OCI-LY3 (cell line): ENCODE results near the gene RGS16.

Experiments used
- H2AFZ ChIP-seq: fragments of 200-600, 300-600 bp; shearing (Covaris generic); 2 replicates; pipeline ENCODE4 v1.6.0; 2014; ENCODE audit warnings: antibody characterized with exemption, low read depth, low read length
- H3K27ac ChIP-seq: fragments of 200-600, 300-600 bp; sonication (generic); 2 replicates; pipeline ENCODE4 v1.5.1; 2014; ENCODE audit warnings: mild to moderate bottlenecking, low read length, moderate library complexity, mixed read lengths
- H3K27me3 ChIP-seq: fragments of 200-600, 300-600 bp; sonication (generic); 2 replicates; pipeline ENCODE4 v1.6.1; 2014; ENCODE audit warnings: low read depth, low read length, mixed read lengths
- H3K36me3 ChIP-seq: fragments of 200-600, 300-600 bp; sonication (generic); replicated peaks from 2 replicates; pipeline ENCODE3; 2014; ENCODE audit warnings: low read depth, low read length, mixed read lengths
- H3K4me1 ChIP-seq: fragments of 300-600, 200-600 bp; sonication (generic); 2 replicates; pipeline ENCODE4 v1.6.1; 2014; ENCODE audit warnings: low read length, mixed read lengths
- H3K4me2 ChIP-seq: fragments of 200-600, 300-600 bp; sonication (generic); 2 replicates; pipeline ENCODE4 v1.6.1; 2014; ENCODE audit warnings: low read length, mixed read lengths
- H3K4me3 ChIP-seq: fragments of 300-600, 200-600 bp; sonication (generic); 2 replicates; pipeline ENCODE4 v1.5.1; 2014; ENCODE audit warnings: antibody characterized with exemption, mild to moderate bottlenecking, low read length, moderate library complexity
- H3K79me2 ChIP-seq: fragments of 300-600, 200-600 bp; shearing (Covaris generic); 2 replicates; pipeline ENCODE4 v1.6.1; 2014; ENCODE audit warnings: mild to moderate bottlenecking, low read length, mixed read lengths
- H3K9ac ChIP-seq: fragments of 300-600, 200-600 bp; shearing (Covaris generic); 2 replicates; pipeline ENCODE4 v1.6.0; 2014; ENCODE audit warnings: mild to moderate bottlenecking, low read length, moderate library complexity
- H3K9me3 ChIP-seq: fragments of 200-600, 300-600 bp; shearing (Covaris generic); 2 replicates; pipeline ENCODE4 v1.6.1; 2014; ENCODE audit warnings: low read length, mixed read lengths; ENCODE audit not compliant: insufficient read depth
- H4K20me1 ChIP-seq: fragments of 200-600, 300-600 bp; sonication (generic); 2 replicates; pipeline ENCODE4 v1.6.1; 2016; ENCODE audit warnings: low read length, mixed read lengths; ENCODE audit not compliant: insufficient read depth
- EZH2phosphoT487 ChIP-seq: fragments of 200-600 bp; shearing (Covaris generic); IDR thresholded peaks from 2 replicates; pipeline ENCODE4 v1.6.1; 2018; ENCODE audit warnings: antibody characterized with exemption, mixed run types, low read depth
- TF ChIP-seq, protein P1 (sequence below): fragments of 200-600, 300-600 bp; sonication (generic); IDR thresholded peaks from 2 replicates; pipeline ENCODE4 v1.5.1; 2014; ENCODE audit warnings: antibody characterized with exemption, low read length, low read depth

Gene RGS16

DNA sequence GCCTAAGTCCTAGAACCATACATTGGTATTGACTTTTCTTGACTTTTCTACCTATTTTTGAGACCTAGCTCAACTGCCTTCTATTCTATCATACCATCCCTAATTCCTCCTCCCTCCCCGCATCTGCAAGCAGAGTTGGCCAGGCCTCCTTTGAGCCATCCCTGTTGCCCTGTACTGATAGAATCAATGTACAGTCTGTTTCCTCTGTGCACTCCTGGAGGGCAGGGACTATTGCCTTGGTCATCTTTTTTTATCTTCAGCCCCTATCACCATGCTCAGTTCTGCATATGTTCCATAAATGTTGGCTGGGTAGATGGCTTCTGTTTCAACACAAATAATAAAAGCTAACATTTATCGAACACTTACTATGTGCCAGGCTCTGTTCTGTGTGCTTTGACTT is 4.0 kb upstream of the RGS16 start:
- no peaks in the 10 kb centered on the region for H3K36me3 ChIP-seq
- peaks cover 13% of the 10 kb centered on the region for H3K27me3 ChIP-seq
- H3K4me2 ChIP-seq: no peak overlapping the region
- no peak overlapping the region for H2AFZ ChIP-seq
- no peaks in the 10 kb centered on the region for H4K20me1 ChIP-seq
- H3K4me1 ChIP-seq: peaks cover 28% of the 10 kb centered on the region
- H3K9me3 ChIP-seq: no peaks in the 10 kb centered on the region
- peaks cover 7% of the 10 kb centered on the region for H3K79me2 ChIP-seq
- no peak overlapping the region for H3K4me3 ChIP-seq
- no peak overlapping the region for H3K9ac ChIP-seq
- H3K27ac ChIP-seq: no peak overlapping the region
- TF ChIP-seq, protein P1, sequence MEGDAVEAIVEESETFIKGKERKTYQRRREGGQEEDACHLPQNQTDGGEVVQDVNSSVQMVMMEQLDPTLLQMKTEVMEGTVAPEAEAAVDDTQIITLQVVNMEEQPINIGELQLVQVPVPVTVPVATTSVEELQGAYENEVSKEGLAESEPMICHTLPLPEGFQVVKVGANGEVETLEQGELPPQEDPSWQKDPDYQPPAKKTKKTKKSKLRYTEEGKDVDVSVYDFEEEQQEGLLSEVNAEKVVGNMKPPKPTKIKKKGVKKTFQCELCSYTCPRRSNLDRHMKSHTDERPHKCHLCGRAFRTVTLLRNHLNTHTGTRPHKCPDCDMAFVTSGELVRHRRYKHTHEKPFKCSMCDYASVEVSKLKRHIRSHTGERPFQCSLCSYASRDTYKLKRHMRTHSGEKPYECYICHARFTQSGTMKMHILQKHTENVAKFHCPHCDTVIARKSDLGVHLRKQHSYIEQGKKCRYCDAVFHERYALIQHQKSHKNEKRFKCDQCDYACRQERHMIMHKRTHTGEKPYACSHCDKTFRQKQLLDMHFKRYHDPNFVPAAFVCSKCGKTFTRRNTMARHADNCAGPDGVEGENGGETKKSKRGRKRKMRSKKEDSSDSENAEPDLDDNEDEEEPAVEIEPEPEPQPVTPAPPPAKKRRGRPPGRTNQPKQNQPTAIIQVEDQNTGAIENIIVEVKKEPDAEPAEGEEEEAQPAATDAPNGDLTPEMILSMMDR: no peak
- no peak for TF ChIP-seq EZH2phosphoT487

DNA sequence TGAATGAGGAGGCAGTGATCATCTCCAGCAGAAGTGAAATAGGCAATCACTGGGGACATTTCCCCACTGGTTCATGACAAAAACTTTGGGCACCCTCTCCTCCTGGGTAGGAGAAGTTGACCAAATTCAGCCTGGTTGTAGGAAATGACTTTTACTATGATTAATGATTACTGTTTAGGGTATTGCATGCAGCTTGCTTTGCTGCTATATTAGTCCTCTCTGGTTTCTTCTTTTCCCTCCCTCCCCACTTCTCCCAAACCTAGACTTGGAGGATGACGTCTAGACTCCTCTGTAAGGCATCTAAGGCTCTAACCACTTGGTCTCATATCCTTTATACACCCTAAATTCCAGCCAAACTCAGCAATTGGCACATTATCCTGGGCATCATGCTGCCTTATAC is 3.4 kb upstream of the RGS16 start:
- Histone ChIP-seq H3K9me3 (no peaks in the 10 kb centered on the region), H3K36me3 (no peaks in the 10 kb centered on the region), H3K27ac (no peak overlapping the region), H3K4me2 (no peak overlapping the region), H3K79me2 (peaks cover 11% of the 10 kb centered on the region), H2AFZ (no peak overlapping the region), H3K4me1 (peaks cover 33% of the 10 kb centered on the region), H3K4me3 (no peak overlapping the region), H4K20me1 (no peaks in the 10 kb centered on the region), H3K9ac (no peak overlapping the region), H3K27me3 (peaks cover 13% of the 10 kb centered on the region)
- TF ChIP-seq, protein P1: no peak
- TF ChIP-seq EZH2phosphoT487: no peak

DNA sequence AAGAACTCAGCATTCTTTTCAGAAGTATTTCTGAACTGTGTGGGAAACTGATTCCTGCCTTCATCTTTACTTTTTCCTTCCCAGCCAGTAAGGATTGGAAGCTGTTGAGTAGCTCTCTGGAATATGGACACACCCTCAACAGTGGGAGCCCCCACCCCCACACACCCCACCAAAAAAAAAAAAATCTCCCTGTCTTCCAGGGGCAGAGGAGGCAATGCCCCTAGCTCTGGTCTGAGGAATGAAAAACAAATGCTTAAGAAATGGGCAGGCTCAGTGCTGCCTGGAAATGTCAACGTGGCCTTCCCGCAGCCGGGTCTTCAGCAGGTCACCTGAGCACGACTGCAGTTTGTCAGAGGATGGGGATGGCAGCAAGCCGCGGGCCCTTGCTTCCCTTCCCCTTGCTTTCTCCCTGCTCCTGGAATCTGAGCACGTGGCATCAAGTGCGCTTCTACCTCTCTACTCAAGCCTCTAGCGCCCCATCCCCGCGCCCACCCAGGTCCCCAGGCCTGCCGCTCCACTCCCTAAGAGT is 479 bp downstream of the RGS16 start:
- H3K4me3 ChIP-seq: peak overlapping the region; percentile 86
- TF ChIP-seq, protein P1: no peak
- no peak for TF ChIP-seq EZH2phosphoT487
- peak overlapping the region; percentile 93 for H3K4me2 ChIP-seq
- H3K79me2 ChIP-seq: peaks cover 11% of the 10 kb centered on the region
- peaks cover 18% of the 10 kb centered on the region for H3K4me1 ChIP-seq
- H4K20me1 ChIP-seq: no peaks in the 10 kb centered on the region
- H3K9me3 ChIP-seq: no peaks in the 10 kb centered on the region
- peak overlapping the region; percentile 72 for H3K9ac ChIP-seq
- H3K27ac ChIP-seq: no peak overlapping the region
- peaks cover 13% of the 10 kb centered on the region for H3K27me3 ChIP-seq
- peak overlapping the region; percentile 78 for H2AFZ ChIP-seq
- peaks cover 31% of the 10 kb centered on the region for H3K36me3 ChIP-seq

DNA sequence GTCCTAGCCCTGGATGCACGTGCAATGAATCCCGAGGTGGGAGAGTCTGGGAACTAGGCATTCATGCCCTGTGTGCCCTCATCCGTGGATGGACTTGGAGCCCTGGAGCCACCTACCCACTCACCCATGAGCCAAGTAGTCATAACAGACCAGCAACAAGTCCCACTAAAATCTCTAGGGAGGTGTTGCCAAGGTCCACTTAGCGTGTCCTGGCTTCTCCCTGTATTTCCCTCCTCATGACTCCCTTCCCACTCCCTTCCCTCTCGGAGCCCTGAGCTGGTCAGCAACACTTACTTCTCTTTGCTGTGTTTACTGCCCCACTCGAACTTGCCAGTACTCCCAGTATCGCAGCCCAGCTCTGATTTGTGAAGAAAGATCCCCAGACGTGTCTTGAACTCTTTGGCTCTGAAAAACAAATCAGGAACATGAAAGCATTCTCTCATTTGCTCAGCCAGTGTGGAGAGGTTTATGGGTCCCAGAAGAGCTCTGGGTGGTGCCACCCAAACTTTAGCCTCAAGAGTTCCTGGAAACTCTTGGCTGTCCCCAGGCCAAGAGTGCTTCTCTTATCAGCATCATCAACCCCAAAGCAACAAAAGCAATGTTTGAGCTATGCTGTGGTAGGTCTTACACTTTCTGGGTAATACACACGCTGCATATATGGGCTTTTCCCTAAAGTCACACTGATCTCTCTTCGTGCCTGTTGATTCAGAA is 1.1 kb downstream of the RGS16 start:
- Histone ChIP-seq H3K4me2 (peak overlapping the region; percentile 93), H4K20me1 (no peaks in the 10 kb centered on the region), H3K9ac (peak overlapping the region; percentile 72), H3K9me3 (no peaks in the 10 kb centered on the region), H3K4me3 (peak overlapping the region; percentile 86), H2AFZ (no peak overlapping the region), H3K79me2 (peaks cover 11% of the 10 kb centered on the region), H3K4me1 (peaks cover 18% of the 10 kb centered on the region), H3K27ac (no peak overlapping the region), H3K27me3 (peaks cover 13% of the 10 kb centered on the region), H3K36me3 (peaks cover 33% of the 10 kb centered on the region)
- TF ChIP-seq, protein P1: no peak
- no peak for TF ChIP-seq EZH2phosphoT487
